Right lobe of liver (tissue), 6 donors: ENCODE results near the gene RREB1. TPM values are rescaled to one million over a fixed set of nuclear protein-coding genes. Genes with fewer than 3 reads are reported as not detected.

Experiments
- ATAC-seq, 4 donors: fragments of 200-7000 bp; cut with Tn5 transposase; one replicate each; pipeline ENCODE4 v1.9.1; 2020; ENCODE audit warnings: mild to moderate bottlenecking in 4 of 4, moderate library complexity in 4 of 4
- DNase-seq, 3 donors: peaks; one replicate each; pipeline ENCODE4 v3.0.0-alpha.2; 2020
- H3K27ac ChIP-seq, 3 donors: fragments of 200-600 bp; one replicate each; pipeline ENCODE4 v1.8.0; 2022
- H3K27me3 ChIP-seq, 2 donors: fragments of 200-600 bp; one replicate each; pipeline ENCODE4 v1.8.0; 2022
- H3K36me3 ChIP-seq, 4 donors: fragments of 200-600 bp; sonication (generic) in 1 of 4; one replicate each; pipeline versions ENCODE4 v1.5.1 to v1.8.0; 2017 to 2022; ENCODE audit warnings: control low read depth in 1 of 4
- H3K4me1 ChIP-seq, 4 donors: fragments of 200-600 bp; sonication (generic) in 1 of 4; one replicate each; pipeline versions ENCODE4 v1.5.1 to v1.8.0; 2017 to 2022; ENCODE audit warnings: control low read depth in 1 of 4
- H3K4me3 ChIP-seq, 3 donors: fragments of 200-600 bp; one replicate each; pipeline ENCODE4 v1.8.0; 2022
- H3K9me3 ChIP-seq, 4 donors: fragments of 200-600 bp; sonication (generic) in 1 of 4; one replicate each; pipeline versions ENCODE4 v1.5.1 to v1.8.0; 2017 to 2022; ENCODE audit warnings: control low read depth in 1 of 4
- POLR2A ChIP-seq: fragments of 450-650 bp; IDR thresholded peaks from one replicate; pipeline ENCODE4 v1.6.1; 2017; ENCODE audit warnings: antibody characterized with exemption, mild to moderate bottlenecking
- WGBS: methylation state at CpG from one replicate; pipeline ENCODE4 v1.1.6; 2018; ENCODE audit warnings: low coverage, low lambda C conversion rate; ENCODE audit not compliant: insufficient coverage; ENCODE audit errors: missing lambda C conversion rate; 5-methylcytosine and 5-hydroxymethylcytosine counted together
- intact Hi-C, 2 donors: fragments of 100-400 bp; cut with DNase I; formaldehyde crosslinking; loops; one replicate each; pipeline versions ENCODE4 v1.11.2 to v1.14.1; 2022
- total RNA-seq, 6 experiments: library from RNA; depleted of rRNA in 2 of 6; stranded (reverse); fragments of >200 nt in 2 of 6; fragmentation: NEBNext Ultra II Directional in 3 of 6; extraction: Animal tissue kit (Norgen Biotek cat#: 25700) in 3 of 6; gene quantifications; one replicate each; pipeline versions ENCODE4 v1.1.0 to v1.2.4, GENCODE V29; 2016 to 2023
- TF ChIP-seq, protein P1 (sequence below), 4 donors: fragments of 200-600 bp in 3 of 4; fragments of 450-650 bp in 1 of 4; IDR thresholded peaks; one replicate each; pipeline versions ENCODE4 v1.5.1 to v1.8.0; 2016 to 2022; ENCODE audit warnings: antibody characterized with exemption in 4 of 4, mild to moderate bottlenecking in 2 of 4
- donor health status: DM: no; HTN: yes; CAD: no.
- donor health status: DM: no; HTN: no; CAD: no.
- donor health status: DM: no; HTN: no; CAD: no.
- donor health status: DM: no; HTN: yes; CAD: no.
- donor health status: DM: no; HTN: yes; CAD: no.

The RREB1 gene
- total RNA-seq, 6 experiments from 2014 or later: 28.7 to 46.3 (median 39.6) TPM

- TF ChIP-seq, protein P1, sequence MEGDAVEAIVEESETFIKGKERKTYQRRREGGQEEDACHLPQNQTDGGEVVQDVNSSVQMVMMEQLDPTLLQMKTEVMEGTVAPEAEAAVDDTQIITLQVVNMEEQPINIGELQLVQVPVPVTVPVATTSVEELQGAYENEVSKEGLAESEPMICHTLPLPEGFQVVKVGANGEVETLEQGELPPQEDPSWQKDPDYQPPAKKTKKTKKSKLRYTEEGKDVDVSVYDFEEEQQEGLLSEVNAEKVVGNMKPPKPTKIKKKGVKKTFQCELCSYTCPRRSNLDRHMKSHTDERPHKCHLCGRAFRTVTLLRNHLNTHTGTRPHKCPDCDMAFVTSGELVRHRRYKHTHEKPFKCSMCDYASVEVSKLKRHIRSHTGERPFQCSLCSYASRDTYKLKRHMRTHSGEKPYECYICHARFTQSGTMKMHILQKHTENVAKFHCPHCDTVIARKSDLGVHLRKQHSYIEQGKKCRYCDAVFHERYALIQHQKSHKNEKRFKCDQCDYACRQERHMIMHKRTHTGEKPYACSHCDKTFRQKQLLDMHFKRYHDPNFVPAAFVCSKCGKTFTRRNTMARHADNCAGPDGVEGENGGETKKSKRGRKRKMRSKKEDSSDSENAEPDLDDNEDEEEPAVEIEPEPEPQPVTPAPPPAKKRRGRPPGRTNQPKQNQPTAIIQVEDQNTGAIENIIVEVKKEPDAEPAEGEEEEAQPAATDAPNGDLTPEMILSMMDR (IDR thresholded peaks at IDR 0.05): no peak
- peak; percentile 31 for TF ChIP-seq POLR2A
- DNase-seq (peak in 2 of 3 donors; percentile 75 to 80), ATAC-seq (peak; percentile 47 to 70 (median 55))
- Histone ChIP-seq H3K4me3 (no peak overlapping the region), H3K4me1 (peaks cover 0 to 61% (median 35%) of the 10 kb centered on the region in 4 donors), H3K27me3 (no peaks in the 10 kb centered on the region), H3K27ac (peak overlapping the region; percentile 73 to 95 (median 86)), H3K9me3 (no peaks in the 10 kb centered on the region), H3K36me3 (peaks cover 0 to 36% (median 21%) of the 10 kb centered on the region in 4 donors)
- intact Hi-C loops: no loop called here
- WGBS: 36% methylated on average over 10 of the region's 10 CpGs
These were observed 108.1 kb downstream of the RREB1 start for GRCh38 chr6:7215798-7216231.

- Histone ChIP-seq H3K27me3 (no peaks in the 10 kb centered on the region), H3K36me3 (peaks cover 0 to 26% (median 11%) of the 10 kb centered on the region in 4 donors), H3K4me3 (peak overlapping the region in 1 of 3 donors; percentile 4), H3K4me1 (peaks cover 0 to 72% (median 40%) of the 10 kb centered on the region in 4 donors), H3K27ac (peak overlapping the region; percentile 73 to 95 (median 86)), H3K9me3 (no peaks in the 10 kb centered on the region)
- intact Hi-C loops: no loop called here
- ATAC-seq (peak; percentile 46 to 66 (median 60)), DNase-seq (peak; percentile 57 to 88 (median 88))
- WGBS: 17% methylated on average over 16 of the region's 17 CpGs
- TF ChIP-seq POLR2A: no peak
- TF ChIP-seq, protein P1 (IDR thresholded peaks at IDR 0.05): no peak
These were observed 109.3 kb downstream of the RREB1 start for GRCh38 chr6:7216941-7217621.

DNA sequence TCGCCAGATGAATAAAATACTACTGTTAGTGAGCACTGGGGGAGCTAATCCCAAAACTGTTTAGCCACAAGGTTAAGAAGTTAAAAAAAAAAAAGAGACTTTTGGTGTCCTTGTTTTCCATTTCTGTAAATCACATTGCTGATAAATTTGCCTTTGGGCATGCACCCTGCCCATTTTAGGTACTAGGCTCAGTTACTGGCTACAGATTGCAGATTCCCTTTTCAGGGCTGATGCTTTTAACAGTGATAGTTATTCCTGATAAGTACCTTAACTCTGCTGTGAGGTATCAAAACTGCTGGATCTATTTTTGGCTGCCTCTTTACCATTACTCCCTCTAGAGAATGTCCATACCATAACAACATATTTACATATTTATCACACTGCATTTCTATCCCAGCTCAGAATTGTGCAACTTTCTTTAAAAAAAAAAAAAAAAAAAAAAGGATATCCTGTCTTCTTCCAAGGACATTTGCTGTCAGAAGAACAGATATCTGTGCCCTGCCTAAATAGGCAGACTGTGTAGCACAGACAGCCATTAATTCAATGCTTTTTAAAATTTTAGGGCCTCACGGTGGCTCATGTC lies 110.7 kb downstream of the RREB1 start:
- 51% methylated on average over 2 of the region's 2 CpGs for WGBS
- H3K4me1 ChIP-seq: peaks cover 0 to 80% (median 45%) of the 10 kb centered on the region in 4 donors
- no peak overlapping the region for H3K4me3 ChIP-seq
- DNase-seq: no peak
- H3K27me3 ChIP-seq: no peaks in the 10 kb centered on the region
- TF ChIP-seq, protein P1 (IDR thresholded peaks at IDR 0.05): no peak
- no peak for TF ChIP-seq POLR2A
- H3K36me3 ChIP-seq: peaks cover 0 to 12% (median 5%) of the 10 kb centered on the region in 4 donors
- H3K9me3 ChIP-seq: no peaks in the 10 kb centered on the region
- no peak for ATAC-seq
- H3K27ac ChIP-seq: peak overlapping the region; percentile 31 to 95 (median 86)
- intact Hi-C loops: no loop called here

- Histone ChIP-seq H3K27ac (peak overlapping the region; percentile 69 to 95 (median 86)), H3K27me3 (no peaks in the 10 kb centered on the region), H3K4me3 (no peak overlapping the region), H3K9me3 (no peaks in the 10 kb centered on the region), H3K36me3 (peaks cover 0 to 4% (median 2%) of the 10 kb centered on the region in 4 donors), H3K4me1 (peaks cover 0 to 80% (median 45%) of the 10 kb centered on the region in 4 donors)
- TF ChIP-seq POLR2A: peak; percentile 38
- TF ChIP-seq, protein P1 (IDR thresholded peaks at IDR 0.05): no peak
- intact Hi-C loops: no loop called here
- DNase-seq (peak; percentile 88 to 97 (median 96)), ATAC-seq (peak; percentile 61 to 79 (median 68))
- 18% methylated on average over 5 of the region's 6 CpGs for WGBS
These were observed 111.5 kb downstream of the RREB1 start for GRCh38 chr6:7219310-7219709.
